ENCODE data around the gene CDK5. TPM values are rescaled to one million over a fixed set of nuclear protein-coding genes. Genes with fewer than 3 reads are reported as not detected.

Gene CDK5
- total and polyA plus RNA-seq, 9 of the 15 experiments (the other 6 are each of a cell fraction or from before 2014, with no cell fraction given) = 3.2 to 38.0 (median 27.5) TPM

DNA sequence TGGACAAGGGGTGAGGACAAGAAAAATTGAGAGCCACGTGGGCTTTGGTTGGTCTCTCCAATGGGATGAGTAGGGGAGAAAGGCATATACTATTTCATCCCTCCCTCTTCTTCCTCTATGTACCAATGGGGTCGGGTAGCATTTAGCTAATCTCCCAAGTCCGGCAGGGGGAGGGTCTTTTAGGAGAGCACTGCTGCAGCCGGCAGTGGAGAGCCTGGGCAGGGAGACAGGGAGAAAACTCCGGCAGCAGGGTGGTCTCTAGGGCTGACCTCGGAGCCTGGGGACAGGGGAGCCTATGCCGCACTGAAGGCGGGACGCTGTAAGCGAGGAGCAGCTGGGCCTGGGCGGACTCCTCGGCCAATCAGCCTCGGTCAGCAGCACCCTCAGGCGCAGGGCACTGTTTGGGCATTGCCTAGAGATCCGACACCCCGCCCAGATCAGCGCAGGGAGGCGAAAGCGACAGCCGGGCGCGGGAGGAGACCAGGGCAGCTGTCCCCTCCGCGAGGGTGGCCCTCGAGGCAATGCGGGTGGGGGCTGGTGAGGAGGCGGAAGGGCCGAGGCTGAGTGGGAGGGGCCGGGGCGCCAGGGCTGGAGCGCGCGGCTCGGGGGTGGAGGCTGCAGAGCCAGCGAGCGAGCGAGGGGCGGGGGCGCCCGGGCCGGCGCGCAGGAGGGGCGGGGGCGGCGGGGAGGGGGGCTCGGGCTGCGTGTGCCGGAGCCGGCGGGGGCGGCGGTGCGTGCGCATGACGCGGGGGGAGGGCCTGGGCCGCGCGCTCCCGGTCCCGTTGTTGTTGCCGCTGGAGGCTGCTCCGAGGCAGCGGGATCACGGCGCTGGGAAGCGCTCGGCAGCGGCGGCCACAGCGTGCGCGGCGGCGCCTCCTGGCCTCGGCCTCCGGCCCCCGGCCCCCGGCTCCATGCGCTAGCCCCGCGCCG, 28.3 kb upstream of the CDK5 start, which contains the start of gene AGAP3 (continued):
- TF ChIP-seq, protein P1, sequence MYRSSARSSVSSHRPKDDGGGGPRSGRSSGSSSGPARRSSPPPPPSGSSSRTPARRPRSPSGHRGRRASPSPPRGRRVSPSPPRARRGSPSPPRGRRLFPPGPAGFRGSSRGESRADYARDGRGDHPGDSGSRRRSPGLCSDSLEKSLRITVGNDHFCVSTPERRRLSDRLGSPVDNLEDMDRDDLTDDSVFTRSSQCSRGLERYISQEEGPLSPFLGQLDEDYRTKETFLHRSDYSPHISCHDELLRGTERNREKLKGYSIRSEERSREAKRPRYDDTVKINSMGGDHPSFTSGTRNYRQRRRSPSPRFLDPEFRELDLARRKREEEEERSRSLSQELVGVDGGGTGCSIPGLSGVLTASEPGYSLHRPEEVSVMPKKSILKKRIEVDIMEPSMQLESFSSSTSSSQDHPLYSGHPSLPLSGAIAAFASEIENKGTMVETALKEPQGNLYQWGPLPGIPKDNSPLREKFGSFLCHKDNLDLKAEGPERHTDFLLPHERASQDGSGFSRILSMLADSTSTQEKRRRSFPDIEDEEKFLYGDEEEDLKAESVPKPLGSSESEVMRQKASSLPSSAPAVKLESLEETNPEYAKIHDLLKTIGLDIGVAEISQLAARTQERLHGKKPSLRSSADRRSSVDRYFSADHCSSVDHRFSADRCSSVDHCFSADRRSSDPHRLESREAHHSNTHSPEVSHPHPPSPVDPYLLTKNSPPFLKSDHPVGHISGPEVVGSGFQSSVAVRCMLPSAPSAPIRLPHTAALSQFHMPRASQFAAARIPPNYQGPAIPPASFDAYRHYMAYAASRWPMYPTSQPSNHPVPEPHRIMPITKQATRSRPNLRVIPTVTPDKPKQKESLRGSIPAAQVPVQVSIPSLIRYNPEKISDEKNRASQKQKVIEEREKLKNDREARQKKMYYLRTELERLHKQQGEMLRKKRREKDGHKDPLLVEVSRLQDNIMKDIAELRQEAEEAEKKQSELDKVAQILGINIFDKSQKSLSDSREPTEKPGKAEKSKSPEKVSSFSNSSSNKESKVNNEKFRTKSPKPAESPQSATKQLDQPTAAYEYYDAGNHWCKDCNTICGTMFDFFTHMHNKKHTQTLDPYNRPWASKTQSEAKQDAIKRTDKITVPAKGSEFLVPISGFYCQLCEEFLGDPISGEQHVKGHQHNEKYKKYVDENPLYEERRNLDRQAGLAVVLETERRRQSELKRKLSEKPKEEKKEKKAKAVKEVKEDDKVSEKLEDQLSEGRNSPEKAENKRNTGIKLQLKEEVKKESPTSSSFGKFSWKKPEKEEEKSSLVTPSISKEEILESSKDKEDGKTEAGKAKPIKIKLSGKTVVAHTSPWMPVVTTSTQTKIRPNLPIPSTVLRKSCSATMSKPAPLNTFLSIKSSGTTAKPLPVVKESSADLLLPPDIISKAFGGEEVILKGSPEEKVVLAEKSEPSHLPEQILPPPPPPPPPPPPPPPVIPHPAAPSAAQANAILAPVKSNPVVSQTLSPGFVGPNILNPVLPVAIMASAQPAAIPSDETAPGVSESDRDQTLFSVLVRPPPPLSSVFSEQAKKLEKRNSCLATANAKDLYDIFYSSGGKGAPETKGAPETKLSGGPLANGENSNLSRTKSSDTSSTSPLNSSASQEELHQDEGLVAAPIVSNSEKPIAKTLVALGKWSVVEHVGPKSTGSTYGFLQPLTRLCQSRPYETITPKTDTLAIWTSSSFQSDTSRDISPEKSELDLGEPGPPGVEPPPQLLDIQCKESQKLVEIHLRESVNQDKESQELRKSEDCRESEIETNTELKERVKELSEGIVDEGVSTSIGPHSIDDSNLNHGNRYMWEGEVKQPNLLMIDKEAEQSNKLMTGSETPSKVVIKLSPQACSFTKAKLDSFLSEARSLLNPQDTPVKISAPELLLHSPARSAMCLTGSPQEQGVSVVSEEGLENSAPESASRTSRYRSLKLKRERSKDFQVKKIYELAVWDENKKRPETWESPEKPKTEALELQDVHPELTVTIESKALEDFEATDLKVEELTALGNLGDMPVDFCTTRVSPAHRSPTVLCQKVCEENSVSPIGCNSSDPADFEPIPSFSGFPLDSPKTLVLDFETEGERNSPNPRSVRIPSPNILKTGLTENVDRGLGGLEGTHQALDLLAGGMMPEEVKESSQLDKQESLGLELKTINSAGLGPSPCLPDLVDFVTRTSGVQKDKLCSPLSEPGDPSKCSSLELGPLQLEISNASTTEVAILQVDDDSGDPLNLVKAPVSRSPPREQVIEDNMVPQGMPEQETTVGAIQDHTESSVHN (IDR thresholded peaks at IDR 0.05; ENCODE audit: borderline replicate concordance in 1 of 2, low read depth in 1 of 2) = no peak
- TF ChIP-seq PTRF (tag; IDR thresholded peaks at IDR 0.05) (no peak), CHD1 (IDR thresholded peaks at IDR 0.05; ENCODE audit: low read length) (peak; percentile 49), PPARD (CRISPR knock-in tag; IDR thresholded peaks at IDR 0.05) (no peak), E2F3 (CRISPR knock-in tag; IDR thresholded peaks at IDR 0.05) (peak; percentile 55), GATA2 (CRISPR knock-in tag; IDR thresholded peaks at IDR 0.05) (no peak), NFIX (CRISPR knock-in tag; IDR thresholded peaks at IDR 0.05; ENCODE audit: low read depth) (no peak), SRSF1 (IDR thresholded peaks at IDR 0.05; ENCODE audit: low read depth, low read length) (0 out of 2 replicates have a peak, but pooled peaks have one; percentile 55)
- TF ChIP-seq, protein P2, sequence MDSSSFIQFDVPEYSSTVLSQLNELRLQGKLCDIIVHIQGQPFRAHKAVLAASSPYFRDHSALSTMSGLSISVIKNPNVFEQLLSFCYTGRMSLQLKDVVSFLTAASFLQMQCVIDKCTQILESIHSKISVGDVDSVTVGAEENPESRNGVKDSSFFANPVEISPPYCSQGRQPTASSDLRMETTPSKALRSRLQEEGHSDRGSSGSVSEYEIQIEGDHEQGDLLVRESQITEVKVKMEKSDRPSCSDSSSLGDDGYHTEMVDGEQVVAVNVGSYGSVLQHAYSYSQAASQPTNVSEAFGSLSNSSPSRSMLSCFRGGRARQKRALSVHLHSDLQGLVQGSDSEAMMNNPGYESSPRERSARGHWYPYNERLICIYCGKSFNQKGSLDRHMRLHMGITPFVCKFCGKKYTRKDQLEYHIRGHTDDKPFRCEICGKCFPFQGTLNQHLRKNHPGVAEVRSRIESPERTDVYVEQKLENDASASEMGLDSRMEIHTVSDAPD (CRISPR knock-in tag; IDR thresholded peaks at IDR 0.05) = no peak
- TF ChIP-seq, protein P3, sequence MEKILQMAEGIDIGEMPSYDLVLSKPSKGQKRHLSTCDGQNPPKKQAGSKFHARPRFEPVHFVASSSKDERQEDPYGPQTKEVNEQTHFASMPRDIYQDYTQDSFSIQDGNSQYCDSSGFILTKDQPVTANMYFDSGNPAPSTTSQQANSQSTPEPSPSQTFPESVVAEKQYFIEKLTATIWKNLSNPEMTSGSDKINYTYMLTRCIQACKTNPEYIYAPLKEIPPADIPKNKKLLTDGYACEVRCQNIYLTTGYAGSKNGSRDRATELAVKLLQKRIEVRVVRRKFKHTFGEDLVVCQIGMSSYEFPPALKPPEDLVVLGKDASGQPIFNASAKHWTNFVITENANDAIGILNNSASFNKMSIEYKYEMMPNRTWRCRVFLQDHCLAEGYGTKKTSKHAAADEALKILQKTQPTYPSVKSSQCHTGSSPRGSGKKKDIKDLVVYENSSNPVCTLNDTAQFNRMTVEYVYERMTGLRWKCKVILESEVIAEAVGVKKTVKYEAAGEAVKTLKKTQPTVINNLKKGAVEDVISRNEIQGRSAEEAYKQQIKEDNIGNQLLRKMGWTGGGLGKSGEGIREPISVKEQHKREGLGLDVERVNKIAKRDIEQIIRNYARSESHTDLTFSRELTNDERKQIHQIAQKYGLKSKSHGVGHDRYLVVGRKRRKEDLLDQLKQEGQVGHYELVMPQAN (IDR thresholded peaks at IDR 0.05; ENCODE audit: borderline replicate concordance) = peak; percentile 65
- TF ChIP-seq, protein P4, sequence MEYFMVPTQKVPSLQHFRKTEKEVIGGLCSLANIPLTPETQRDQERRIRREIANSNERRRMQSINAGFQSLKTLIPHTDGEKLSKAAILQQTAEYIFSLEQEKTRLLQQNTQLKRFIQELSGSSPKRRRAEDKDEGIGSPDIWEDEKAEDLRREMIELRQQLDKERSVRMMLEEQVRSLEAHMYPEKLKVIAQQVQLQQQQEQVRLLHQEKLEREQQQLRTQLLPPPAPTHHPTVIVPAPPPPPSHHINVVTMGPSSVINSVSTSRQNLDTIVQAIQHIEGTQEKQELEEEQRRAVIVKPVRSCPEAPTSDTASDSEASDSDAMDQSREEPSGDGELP (CRISPR knock-in tag; IDR thresholded peaks at IDR 0.05; ENCODE audit: borderline replicate concordance) = peak; percentile 95
- TF ChIP-seq, protein P5, sequence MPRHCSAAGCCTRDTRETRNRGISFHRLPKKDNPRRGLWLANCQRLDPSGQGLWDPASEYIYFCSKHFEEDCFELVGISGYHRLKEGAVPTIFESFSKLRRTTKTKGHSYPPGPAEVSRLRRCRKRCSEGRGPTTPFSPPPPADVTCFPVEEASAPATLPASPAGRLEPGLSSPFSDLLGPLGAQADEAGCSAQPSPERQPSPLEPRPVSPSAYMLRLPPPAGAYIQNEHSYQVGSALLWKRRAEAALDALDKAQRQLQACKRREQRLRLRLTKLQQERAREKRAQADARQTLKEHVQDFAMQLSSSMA (CRISPR knock-in tag; IDR thresholded peaks at IDR 0.05) = no peak

All from K562 (cell line).